Uterus (tissue), 4 donors: ENCODE results near the gene PLAC8L1. TPM values are rescaled to one million over a fixed set of nuclear protein-coding genes. Genes with fewer than 3 reads are reported as not detected.

ENCODE experiments used
- DNase-seq, 2 donors: peaks; one replicate each; pipeline ENCODE4 v3.0.0-alpha.2; 2019 to 2020
- H3K27ac ChIP-seq, 2 donors: fragments of 200-600 bp; sonication (generic); 1 replicate in 1 of 2; 2 replicates in 1 of 2; pipeline ENCODE4 v1.5.1; 2016 to 2018
- H3K27me3 ChIP-seq, 2 donors: fragments of 200-600 bp; sonication (generic); one replicate each; pipeline ENCODE4 v1.5.1; 2018 to 2019; ENCODE audit warnings: control low read depth in 1 of 2
- H3K36me3 ChIP-seq, 2 donors: fragments of 200-600 bp; sonication (generic); one replicate each; pipeline ENCODE4 v1.5.1; 2019; ENCODE audit warnings: control low read depth in 1 of 2
- H3K4me1 ChIP-seq, 2 donors: fragments of 200-600 bp; sonication (generic); one replicate each; pipeline ENCODE4 v1.5.1; 2018 to 2019; ENCODE audit warnings: control low read depth in 1 of 2
- H3K4me3 ChIP-seq, 2 donors: fragments of 200-600 bp; sonication (generic); 1 replicate in 1 of 2; 2 replicates in 1 of 2; pipeline ENCODE4 v1.5.1; 2018 to 2019; ENCODE audit warnings: mild to moderate bottlenecking in 1 of 2
- H3K9me3 ChIP-seq, 2 donors: fragments of 200-600 bp; sonication (generic); one replicate each; pipeline ENCODE4 v1.5.1; 2019; ENCODE audit warnings: control low read depth in 1 of 2
- CTCF ChIP-seq, 4 experiments: fragments of 200-600 bp in 2 of 4; fragments of 450-650 bp in 2 of 4; sonication (generic) in 2 of 4; IDR thresholded peaks; one replicate each; pipeline ENCODE4 v1.5.1; 2016 to 2019; ENCODE audit warnings: antibody characterized with exemption in 4 of 4, mild to moderate bottlenecking in 2 of 4, moderate library complexity in 1 of 4
- POLR2A ChIP-seq, 2 donors: fragments of 450-650 bp; IDR thresholded peaks; one replicate each; pipeline ENCODE4 v1.6.1; 2016; ENCODE audit warnings: antibody characterized with exemption in 2 of 2, mild to moderate bottlenecking in 1 of 2, moderate library complexity in 1 of 2
- intact Hi-C: fragments of 100-400 bp; cut with DNase I; formaldehyde crosslinking; loops from one replicate; pipeline ENCODE4 v1.15.1; 2023; ENCODE audit warnings: low total_unique reads
- total RNA-seq, 4 donors: library from RNA; depleted of rRNA in 3 of 4; stranded (reverse); fragments of >200 nt in 3 of 4; gene quantifications; one replicate each; pipeline versions ENCODE4 v1.1.0 to v1.2.4, GENCODE V29; 2014 to 2023
- donor health status: DM: yes; HTN: yes; CAD: no.

Gene PLAC8L1
- total RNA-seq, 4 donors from 2014 or later = 1.3 TPM; not detected in 3

- intact Hi-C loops = no loop called here
- no peak for DNase-seq
- no peak for TF ChIP-seq CTCF (IDR thresholded peaks at IDR 0.05)
- TF ChIP-seq POLR2A (IDR thresholded peaks at IDR 0.05) = no peak
Measured at GRCh38 chr5:146084376-146084775, 21.0 kb downstream of the PLAC8L1 start.

GRCh38 chr5:146082798-146083197, 22.6 kb downstream of the PLAC8L1 start:
- Histone ChIP-seq H3K36me3 (no peaks in the 10 kb centered on the region), H3K4me1 (no peaks in the 10 kb centered on the region), H3K27ac (no peak overlapping the region), H3K27me3 (no peaks in the 10 kb centered on the region), H3K4me3 (no peak overlapping the region), H3K9me3 (no peaks in the 10 kb centered on the region)
- intact Hi-C loops = no loop called here
- TF ChIP-seq CTCF (IDR thresholded peaks at IDR 0.05) (no peak), POLR2A (IDR thresholded peaks at IDR 0.05) (no peak)
- DNase-seq = no peak

More at GRCh38 chr5:146084376-146084775, 21.0 kb downstream of the PLAC8L1 start:
- Histone ChIP-seq H3K27ac (no peak overlapping the region), H3K4me1 (no peaks in the 10 kb centered on the region), H3K4me3 (no peak overlapping the region), H3K36me3 (no peaks in the 10 kb centered on the region), H3K9me3 (no peaks in the 10 kb centered on the region), H3K27me3 (no peaks in the 10 kb centered on the region)

- H3K4me1 ChIP-seq = no peaks in the 10 kb centered on the region
- TF ChIP-seq CTCF (IDR thresholded peaks at IDR 0.05) = no peak
- TF ChIP-seq POLR2A (IDR thresholded peaks at IDR 0.05) = no peak
- no peak overlapping the region for H3K4me3 ChIP-seq
- H3K9me3 ChIP-seq = no peaks in the 10 kb centered on the region
- DNase-seq = no peak
- H3K36me3 ChIP-seq = no peaks in the 10 kb centered on the region
- H3K27me3 ChIP-seq = no peaks in the 10 kb centered on the region
- intact Hi-C loops = no loop called here
- no peak overlapping the region for H3K27ac ChIP-seq
Measured at GRCh38 chr5:146081556-146081955, 23.8 kb downstream of the PLAC8L1 start.

- no peak for TF ChIP-seq POLR2A (IDR thresholded peaks at IDR 0.05)
- TF ChIP-seq CTCF (IDR thresholded peaks at IDR 0.05) = no peak
- H3K4me3 ChIP-seq = no peak overlapping the region
- H3K4me1 ChIP-seq = no peaks in the 10 kb centered on the region
- no peaks in the 10 kb centered on the region for H3K36me3 ChIP-seq
- DNase-seq = no peak
- intact Hi-C loops = no loop called here
- H3K27me3 ChIP-seq = no peaks in the 10 kb centered on the region
- no peaks in the 10 kb centered on the region for H3K9me3 ChIP-seq
- no peak overlapping the region for H3K27ac ChIP-seq
Measured at GRCh38 chr5:146079695-146080373, 25.5 kb downstream of the PLAC8L1 start.

- TF ChIP-seq CTCF (IDR thresholded peaks at IDR 0.05) = no peak
- TF ChIP-seq POLR2A (IDR thresholded peaks at IDR 0.05) = no peak
- Histone ChIP-seq H3K27ac (no peak overlapping the region), H3K36me3 (no peaks in the 10 kb centered on the region), H3K4me1 (no peaks in the 10 kb centered on the region), H3K9me3 (no peaks in the 10 kb centered on the region), H3K27me3 (no peaks in the 10 kb centered on the region), H3K4me3 (no peak overlapping the region)
- intact Hi-C loops = no loop called here
- DNase-seq = no peak
Measured at GRCh38 chr5:146078566-146078965, 26.8 kb downstream of the PLAC8L1 start.
